A172 (cell line): ENCODE data around the gene RCAN2. TPM values are rescaled to one million over a fixed set of nuclear protein-coding genes. Genes with fewer than 3 reads are reported as not detected.

ENCODE experiments used
- DNase-seq: peaks from one replicate; pipeline ENCODE4 v3.0.0-alpha.2; 2015; ENCODE audit warnings: low spot score
- total RNA-seq: library from RNA; depleted of rRNA; stranded (reverse); fragments of >200 nt; shearing (Covaris generic); gene quantifications from 2 replicates; pipeline ENCODE4 v1.2.3, GENCODE V29; 2014

The RCAN2 gene
- total RNA-seq, 1 experiment from 2014 or later = not detected

DNA sequence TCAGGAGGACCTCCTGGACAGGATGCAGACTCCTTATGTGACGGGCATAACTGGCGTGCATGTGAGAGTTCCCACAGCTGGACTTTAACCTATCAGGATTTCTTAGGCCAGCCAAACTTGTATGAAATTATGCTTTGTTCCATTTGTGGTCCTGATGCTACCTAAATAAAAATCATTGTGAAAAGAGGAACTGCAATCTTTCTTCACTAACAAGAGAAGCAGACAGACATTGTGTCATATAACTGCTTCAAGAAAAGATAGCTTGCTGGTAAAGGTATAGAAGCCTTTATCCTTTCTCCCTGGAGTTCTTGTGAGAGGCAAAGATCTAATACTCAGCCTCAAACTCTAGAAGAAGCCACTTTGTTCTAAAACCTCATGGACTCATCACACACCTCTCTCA lies 233.0 kb downstream of the RCAN2 start:
- no peak for DNase-seq

- DNase-seq = no peak
Measured at GRCh38 chr6:46255528-46255927, 235.7 kb downstream of the RCAN2 start.

DNA sequence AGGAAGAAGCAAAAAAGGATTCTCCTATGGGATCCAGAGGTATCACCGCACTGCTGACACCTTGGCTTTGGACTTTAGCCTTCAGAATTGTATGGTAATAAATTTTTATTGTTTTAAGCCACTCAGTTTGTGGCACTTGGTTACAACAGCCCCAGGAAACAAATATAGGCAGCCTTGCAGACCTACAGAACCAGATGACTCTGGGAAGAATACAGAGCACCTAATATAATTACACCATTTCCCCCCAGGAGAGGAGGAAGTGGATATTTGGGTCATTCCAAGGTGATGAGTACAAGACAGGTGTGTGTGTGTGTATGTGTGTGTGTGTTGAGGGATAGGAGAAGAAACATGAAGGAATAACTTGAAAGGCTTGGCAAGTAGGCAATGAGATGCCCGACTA lies 236.3 kb downstream of the RCAN2 start:
- DNase-seq = no peak

DNA sequence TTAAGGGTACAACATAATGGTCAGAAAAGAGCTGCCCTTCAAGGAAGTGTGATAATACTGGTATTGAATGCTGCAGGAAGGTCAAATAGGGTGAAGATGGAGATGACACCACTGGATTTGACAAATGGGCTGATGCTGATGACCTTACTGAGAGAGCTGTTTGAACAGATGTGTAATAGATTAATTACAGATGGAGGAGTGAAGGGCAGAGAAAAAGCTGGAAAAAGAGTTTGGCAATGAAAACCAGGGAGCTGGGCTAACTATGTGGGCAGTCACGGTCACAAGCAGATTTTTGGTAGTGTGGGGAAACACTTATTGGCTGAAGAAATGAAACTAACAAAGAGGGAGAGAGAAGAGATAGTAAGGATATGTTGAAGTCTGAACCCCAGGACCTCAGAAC lies 236.9 kb downstream of the RCAN2 start:
- DNase-seq = no peak

GRCh38 chr6:46251583-46252339 lies 239.5 kb downstream of the RCAN2 start:
- no peak for DNase-seq

- no peak for DNase-seq
Measured at GRCh38 chr6:46248143-46248542, 243.1 kb downstream of the RCAN2 start.

DNA sequence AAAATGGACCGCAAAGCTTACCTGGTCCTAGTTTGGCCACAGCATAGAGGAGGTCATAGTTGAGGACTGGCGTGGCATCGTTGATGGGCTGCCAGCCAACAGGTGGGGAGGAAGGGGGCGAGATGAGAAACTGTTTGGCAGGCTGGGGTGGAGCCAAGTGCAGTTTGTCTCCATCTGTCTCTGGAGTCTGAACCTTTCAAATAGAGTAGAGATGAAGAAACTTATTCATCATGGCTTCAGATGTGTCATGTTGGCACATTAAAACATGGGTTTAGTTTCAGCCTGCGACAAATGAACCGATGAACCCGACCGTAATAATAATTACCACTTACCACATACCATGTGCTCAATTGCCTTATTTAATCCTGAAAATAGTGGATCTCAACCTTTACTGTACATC lies 244.5 kb downstream of the RCAN2 start:
- no peak for DNase-seq

DNA sequence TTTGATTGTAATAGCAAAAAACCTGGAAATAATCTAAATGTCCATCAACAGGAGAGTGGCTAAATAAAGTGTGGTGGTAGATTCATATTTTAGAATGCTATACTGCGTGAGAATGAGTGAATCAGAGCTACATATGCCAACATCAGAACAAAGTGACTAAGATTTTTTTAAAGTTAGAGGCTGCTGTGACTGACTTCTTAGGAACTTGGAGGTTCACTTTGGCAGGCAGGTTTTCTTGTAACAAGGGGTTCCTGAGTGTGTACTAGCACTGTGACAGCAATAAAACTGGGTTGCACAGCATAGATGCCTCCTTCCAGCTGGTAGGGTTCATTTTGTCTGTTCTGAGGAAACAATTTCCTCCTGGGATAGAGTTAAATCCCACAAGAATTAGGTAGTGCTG lies 245.2 kb downstream of the RCAN2 start:
- no peak for DNase-seq

DNA sequence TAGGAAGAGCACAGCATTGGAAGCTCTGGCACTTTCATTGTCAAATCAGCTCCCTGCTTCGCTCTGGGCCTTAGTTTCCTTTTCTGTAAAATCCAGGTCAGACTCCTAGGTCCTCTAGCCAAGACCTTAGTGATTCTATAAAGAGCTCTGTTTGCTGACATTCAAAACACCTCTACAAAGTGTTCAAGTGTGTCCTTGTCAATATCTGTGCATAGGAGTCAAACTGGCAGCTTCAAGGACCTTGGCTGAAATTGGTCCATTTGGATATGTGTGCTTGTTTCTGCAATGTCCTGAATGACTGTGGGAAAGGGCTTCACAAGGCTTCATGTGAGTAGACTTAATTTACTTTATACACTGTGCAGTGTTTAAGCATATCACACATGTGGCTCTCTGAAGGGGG lies 246.6 kb downstream of the RCAN2 start:
- DNase-seq = no peak

- no peak for DNase-seq
Measured at GRCh38 chr6:46243754-46244153, 247.5 kb downstream of the RCAN2 start.

DNA sequence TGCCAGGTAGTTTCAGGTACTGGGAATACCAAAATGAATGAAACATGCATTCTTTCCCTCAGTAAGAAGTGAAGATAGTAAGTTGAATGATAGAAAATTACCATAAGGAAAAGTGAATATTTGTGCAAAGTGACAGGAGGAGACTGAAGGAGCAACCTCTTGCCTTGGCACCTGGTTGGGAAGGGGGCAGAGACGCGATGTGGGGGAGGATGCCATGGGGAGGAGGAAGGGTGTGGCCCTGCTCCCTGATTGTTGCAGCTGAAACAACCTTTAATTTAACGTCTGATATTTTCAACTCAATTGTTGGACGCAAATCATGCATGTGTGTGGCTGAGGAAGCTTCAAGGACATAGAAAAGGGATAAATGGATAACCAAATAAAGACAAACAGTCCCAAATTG lies 248.3 kb downstream of the RCAN2 start:
- no peak for DNase-seq

DNA sequence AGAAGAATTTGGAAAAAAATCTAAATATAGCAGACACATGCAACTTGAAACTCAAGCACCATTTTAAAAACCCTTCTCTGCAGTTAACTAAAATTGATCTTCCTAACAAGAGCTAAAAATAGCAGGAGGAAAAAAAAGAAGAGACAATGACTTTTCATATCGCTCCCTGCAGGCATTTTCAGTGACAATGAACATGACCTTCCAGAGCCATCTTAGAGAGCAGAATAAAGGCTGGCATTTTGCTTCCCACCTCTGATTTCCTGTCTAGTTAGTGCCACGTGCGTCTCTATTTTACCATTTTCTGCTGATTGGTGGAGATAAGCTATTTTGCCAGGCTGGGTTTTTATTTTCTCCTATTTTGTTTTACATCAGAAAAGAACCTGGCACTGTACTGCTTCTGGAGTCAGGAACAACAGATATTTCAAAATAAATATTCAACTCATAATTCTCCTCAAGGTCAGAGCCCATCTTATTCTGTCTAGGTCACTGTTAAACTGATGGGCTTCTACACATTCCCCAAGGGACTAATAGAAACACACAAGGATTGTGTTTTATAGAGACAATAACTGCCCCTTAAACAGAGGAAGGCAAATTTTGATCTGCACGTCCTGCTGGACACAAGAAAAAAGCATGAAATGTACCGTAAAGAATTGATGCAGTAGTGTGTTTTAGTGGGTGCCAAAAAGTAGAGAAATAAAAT lies 250.2 kb downstream of the RCAN2 start:
- no peak for DNase-seq

DNA sequence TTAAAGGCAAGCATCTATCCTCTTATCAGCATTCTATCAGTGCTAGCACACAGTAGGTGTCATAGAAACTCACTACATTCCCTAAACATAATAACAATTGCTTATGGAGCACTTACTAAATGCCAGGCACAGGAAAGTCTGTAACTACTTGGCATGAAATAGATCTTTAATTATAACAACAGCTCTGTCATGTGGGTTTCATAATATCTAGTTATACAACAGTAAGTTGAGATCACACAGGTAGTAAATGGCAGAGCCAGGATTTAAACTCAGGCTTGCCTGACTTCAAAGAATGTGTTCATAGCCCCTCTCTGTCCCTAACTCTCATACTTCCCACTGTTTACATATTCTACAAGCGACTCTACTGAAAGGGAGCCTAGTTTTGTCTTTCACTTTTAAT lies 254.5 kb downstream of the RCAN2 start:
- DNase-seq = no peak

DNA sequence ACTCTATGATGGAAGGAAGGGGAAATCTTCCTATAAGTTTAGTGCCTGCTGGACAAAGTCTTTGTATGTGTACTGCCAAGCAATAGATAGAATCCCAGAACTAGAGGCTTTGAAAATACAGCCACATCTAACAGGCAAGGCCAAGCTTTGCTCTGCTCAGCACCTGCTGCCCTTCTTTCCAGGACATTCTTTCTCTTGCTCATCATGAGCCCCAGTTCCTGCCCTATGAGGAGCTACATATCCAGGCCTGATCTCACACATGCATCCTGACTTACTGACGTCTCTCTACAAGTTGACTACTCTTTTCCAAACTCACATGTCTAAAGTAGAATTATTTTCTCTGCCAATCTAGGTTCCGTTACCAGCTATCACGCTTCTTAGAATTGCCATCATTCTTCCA lies 256.0 kb downstream of the RCAN2 start:
- DNase-seq = no peak

DNA sequence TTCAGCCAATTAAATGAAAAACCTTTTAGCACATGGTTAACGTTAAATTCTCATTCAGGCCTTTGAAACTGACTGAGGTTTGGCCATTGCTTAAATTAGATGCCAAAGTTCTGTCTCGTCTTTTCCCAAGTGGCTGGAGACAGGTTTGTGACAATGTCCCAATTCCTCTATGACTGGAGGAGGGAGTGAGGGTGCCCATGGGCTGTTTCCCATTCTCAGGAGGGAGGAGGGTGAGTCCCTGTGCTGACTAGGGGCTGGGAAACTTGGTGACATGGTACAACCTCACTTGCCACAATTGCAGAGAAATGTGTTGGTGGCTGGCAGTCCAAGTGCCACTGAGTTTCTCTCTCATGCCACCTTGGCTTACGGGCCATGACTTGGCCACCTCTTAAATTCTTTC lies 256.5 kb downstream of the RCAN2 start:
- no peak for DNase-seq

- no peak for DNase-seq
Measured at GRCh38 chr6:46234156-46234556, 257.1 kb downstream of the RCAN2 start.

DNA sequence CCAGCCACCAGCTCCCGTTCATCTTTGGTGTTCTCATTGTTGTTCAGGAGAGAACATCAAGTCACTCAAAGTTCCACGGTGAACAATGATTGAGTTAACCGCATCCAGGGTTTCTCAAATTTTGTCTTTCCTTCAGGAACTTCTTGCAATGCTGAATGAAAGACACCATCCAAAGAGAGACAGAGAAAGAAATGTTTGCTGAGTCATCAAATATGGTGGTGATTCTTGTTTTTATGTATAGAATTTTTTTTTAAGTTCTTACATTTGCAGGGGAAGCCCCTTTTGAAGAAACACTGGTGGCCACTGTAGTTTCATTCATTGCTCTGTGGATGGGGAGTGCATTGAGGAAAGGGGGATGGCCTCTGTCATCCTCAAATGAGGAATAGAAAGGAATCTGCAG lies 258.1 kb downstream of the RCAN2 start:
- DNase-seq = no peak

GRCh38 chr6:46222286-46222685 lies 269.0 kb downstream of the RCAN2 start:
- DNase-seq = no peak

DNA sequence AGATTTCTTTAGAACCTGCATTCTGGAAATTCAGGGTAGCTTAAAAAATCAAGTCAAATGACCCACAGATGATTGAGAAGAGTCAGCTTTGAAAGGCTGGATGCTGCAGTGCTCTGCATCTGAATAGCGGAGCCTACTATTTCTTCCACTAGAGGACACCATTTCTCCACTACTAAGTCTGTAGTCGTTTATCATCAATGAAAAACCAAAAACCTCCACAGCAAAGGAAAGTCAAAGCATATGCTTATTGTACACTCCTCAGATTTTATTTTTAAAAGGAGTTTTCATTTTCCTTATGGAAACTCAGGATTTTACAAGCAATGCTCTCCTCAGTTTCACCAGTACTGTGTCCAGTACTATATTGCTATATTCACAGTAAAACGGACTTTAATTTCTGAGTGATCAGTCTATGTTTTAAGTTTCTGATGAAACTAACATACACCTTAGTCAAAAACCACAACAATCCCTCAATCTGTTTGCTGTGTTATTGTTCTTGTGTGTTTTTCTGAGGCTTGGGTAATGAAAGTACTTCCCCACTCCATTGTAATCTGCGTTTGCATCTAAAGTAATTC lies 269.9 kb downstream of the RCAN2 start:
- peak; percentile 14 for DNase-seq

DNA sequence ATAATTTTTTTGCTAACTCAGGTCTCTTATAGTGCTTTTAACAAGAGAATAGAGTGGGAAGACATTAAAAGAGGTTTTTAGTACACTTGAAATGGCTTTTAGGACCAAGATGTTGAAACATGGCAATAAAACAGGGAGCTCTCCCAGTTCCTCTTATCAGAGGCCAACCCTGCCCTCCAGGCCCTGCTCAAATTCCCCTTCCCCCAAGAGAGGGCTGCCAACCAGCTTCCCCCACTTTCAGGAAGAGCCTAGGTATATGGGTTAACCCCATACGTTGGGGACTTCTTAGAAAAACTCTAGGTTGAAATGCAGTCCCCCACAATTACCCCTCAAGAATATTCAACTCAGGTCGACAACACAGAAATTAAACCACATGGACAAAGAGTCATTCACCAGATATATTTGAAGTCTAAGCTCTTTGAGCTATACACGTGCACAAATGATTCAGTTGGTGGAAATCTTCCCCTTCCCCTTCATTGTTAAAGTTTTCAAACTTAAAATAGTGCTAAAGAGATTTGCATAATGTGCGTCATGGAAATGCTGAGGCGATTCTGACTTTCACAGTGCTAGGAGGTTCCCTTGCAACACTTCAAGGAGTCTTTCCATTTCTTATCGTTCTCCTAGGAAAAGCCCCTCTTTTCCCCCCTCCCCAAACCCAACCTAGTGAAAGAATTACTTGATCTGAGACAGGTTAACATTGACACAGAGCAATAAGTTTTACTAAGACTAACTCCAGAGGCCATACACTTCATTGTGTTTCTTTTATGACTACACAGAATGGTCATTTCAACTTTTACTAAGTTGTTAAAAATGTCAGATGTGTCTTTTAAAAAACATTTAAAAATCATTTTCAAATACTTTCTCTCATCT lies 270.7 kb downstream of the RCAN2 start:
- DNase-seq = no peak

DNA sequence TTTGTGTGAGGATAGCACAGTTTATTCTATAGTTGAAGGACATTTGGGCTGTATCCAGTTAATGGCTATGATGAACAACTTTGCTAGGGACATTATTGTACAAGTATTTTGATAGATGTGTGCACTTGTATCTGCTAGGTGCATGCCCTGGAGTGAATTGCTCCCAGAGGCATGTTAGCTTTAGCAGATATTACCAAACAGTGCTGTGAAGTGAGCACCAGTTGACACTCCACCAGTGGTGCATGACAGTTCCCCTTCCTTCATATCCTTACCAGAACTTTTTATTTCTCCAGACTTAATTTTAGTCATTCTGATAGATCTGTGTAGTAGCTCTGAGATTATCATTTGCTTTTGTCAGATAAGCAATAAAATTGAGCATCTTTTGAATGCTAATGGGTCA lies 271.6 kb downstream of the RCAN2 start:
- no peak for DNase-seq

DNA sequence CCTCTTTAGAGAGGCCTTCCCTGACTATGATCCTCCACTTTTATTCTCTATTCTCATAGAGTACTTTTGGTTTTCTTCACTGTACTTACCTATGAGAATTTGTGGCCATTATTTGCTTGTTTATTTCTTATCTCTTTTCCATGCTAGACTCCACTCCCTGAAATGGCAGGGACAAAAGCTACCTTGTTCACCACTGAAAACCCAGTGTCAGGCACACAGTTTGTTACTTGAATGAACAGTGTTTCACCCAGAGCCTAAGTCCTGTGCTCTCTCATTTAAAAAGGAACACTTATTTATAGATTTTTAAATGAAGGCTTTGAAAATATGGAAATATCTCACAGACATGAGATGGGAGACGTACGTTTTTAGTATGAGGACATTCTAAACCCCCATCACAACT lies 272.8 kb downstream of the RCAN2 start:
- DNase-seq = no peak
